ENCODE data around the gene SLC19A2.

- TF ChIP-seq CTCF (IDR thresholded peaks at IDR 0.05; ENCODE audit: insufficient read depth, low read depth, low read length) (no peak), EZH2 (IDR thresholded peaks at IDR 0.05; ENCODE audit: insufficient read depth, low read length) (no peak)
Measured at GRCh38 chr1:169525391-169525790, 39.6 kb upstream of the SLC19A2 start.

Measured in astrocyte (in vitro differentiated cells and primary cell).